Thymus (tissue), 11 donors: ENCODE data around the gene KLF13. TPM values are rescaled to one million over a fixed set of nuclear protein-coding genes. Genes with fewer than 3 reads are reported as not detected.
A peak's percentile ranks its signal among the peaks of the same experiment; 100 is the strongest.

ENCODE experiments used
- DNase-seq, 9 donors: peaks; one replicate each; pipeline ENCODE4 v3.0.0-alpha.2; 2013; ENCODE audit warnings: low spot score in 9 of 9, low read depth in 6 of 9, missing footprints in 1 of 9
- H3K27ac ChIP-seq, 2 donors: one replicate each; pipeline ENCODE4 v1.5.1; 2013; ENCODE audit warnings: control low read depth in 1 of 2, low read depth in 1 of 2, low read length in 1 of 2, mild to moderate bottlenecking in 1 of 2, moderate library complexity in 1 of 2
- H3K27me3 ChIP-seq, 2 donors: one replicate each; pipeline ENCODE4 v1.5.1; 2013; ENCODE audit warnings: low read length in 1 of 2; ENCODE audit not compliant: control insufficient read depth in 2 of 2, insufficient read depth in 1 of 2
- H3K36me3 ChIP-seq, 2 donors: one replicate each; pipeline ENCODE4 v1.5.1; 2013; ENCODE audit warnings: low read length in 1 of 2, mild to moderate bottlenecking in 1 of 2, moderate library complexity in 1 of 2; ENCODE audit not compliant: control insufficient read depth in 2 of 2, insufficient read depth in 2 of 2
- H3K4me1 ChIP-seq, 2 donors: one replicate each; pipeline ENCODE4 v1.5.1; 2013; ENCODE audit warnings: low read length in 2 of 2; ENCODE audit not compliant: control insufficient read depth in 2 of 2, insufficient read depth in 2 of 2
- H3K4me3 ChIP-seq, 2 donors: one replicate each; pipeline ENCODE4 v1.5.1; 2013; ENCODE audit warnings: low read length in 2 of 2, control low read depth in 1 of 2, mild to moderate bottlenecking in 1 of 2
- H3K9me3 ChIP-seq, 2 donors: one replicate each; pipeline ENCODE4 v1.5.1; 2013; ENCODE audit warnings: low read length in 1 of 2, mild to moderate bottlenecking in 1 of 2; ENCODE audit not compliant: control insufficient read depth in 2 of 2, insufficient read depth in 1 of 2
- WGBS: extraction: QIAGEN DNeasy Blood & Tissue Kit; methylation state at CpG from one replicate; pipeline ENCODE4 v1.1.7; 2013; 5-methylcytosine and 5-hydroxymethylcytosine counted together
- polyA plus RNA-seq: library from polyadenylated mRNA; stranded (reverse); fragments of 200-250 nt; gene quantifications from one replicate; pipeline ENCODE4 v1.2.3, GENCODE V29; 2013
- total RNA-seq: library from RNA; stranded (reverse); fragments of 120-200 nt; gene quantifications from one replicate; pipeline ENCODE4 v1.2.4, GENCODE V29; 2013
- donor health status: healthy.

Gene KLF13
- total and polyA plus RNA-seq, 2 donors, result 107 to 158 TPM

DNA sequence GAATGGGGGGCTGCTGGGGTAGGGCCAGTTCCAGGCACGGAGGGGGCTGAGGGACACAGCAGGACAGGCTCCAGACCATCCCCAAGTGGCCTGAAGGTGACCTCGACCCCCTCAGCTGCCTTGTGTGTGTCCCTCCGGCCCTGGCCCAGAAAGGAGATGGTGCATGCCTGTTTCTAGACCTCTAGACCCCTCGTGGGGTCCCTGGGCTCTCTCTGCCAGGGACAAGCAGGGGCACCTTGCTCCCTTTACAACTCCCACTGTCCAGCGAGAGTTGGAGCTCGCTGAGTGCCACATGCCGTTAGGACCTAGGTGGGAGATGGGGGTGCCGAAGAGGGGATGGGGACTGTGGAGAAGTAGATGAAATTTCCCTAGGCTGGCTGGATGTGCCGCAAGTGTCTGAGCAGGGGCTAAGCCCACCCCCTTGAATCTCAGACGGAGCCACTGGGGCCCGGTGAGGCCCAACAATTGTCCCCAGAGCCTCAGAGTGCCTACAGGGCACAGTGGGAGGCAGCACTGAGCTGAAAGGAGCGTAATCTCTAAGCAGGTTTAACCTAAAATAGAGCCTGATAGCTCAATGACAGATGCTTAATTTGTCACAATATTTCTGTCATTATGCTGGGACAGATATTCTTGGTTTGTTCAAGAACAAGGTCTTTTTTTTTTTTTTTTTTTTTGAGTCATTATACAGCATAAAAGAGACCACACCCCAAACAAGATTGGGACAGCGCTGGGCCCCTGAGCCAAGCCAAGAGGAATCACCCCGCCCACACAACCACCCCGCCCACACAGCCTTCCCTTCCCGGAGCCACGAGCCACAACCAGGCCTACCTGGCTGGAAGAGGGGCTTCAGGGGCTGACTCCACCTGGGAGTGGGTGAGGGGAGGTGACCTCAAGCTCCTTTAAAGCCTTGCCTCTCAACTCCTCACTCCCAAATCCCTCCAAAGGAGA is 23.6 kb upstream of the KLF13 start:
- Histone ChIP-seq H3K4me3 (peak overlapping the region in 1 of 2 donors; percentile 8), H3K27ac (peak overlapping the region; percentile 90 to 98), H3K9me3 (peaks cover 0 to 6% of the 10 kb centered on the region in 2 donors), H3K4me1 (peaks cover 88 to 100% of the 10 kb centered on the region in 2 donors), H3K27me3 (no peaks in the 10 kb centered on the region), H3K36me3 (peaks cover 0 to 4% of the 10 kb centered on the region in 2 donors)
- WGBS, result 80% methylated on average over 17 of the region's 17 CpGs
- peak in 1 of 9 donors; percentile 65 for DNase-seq

DNA sequence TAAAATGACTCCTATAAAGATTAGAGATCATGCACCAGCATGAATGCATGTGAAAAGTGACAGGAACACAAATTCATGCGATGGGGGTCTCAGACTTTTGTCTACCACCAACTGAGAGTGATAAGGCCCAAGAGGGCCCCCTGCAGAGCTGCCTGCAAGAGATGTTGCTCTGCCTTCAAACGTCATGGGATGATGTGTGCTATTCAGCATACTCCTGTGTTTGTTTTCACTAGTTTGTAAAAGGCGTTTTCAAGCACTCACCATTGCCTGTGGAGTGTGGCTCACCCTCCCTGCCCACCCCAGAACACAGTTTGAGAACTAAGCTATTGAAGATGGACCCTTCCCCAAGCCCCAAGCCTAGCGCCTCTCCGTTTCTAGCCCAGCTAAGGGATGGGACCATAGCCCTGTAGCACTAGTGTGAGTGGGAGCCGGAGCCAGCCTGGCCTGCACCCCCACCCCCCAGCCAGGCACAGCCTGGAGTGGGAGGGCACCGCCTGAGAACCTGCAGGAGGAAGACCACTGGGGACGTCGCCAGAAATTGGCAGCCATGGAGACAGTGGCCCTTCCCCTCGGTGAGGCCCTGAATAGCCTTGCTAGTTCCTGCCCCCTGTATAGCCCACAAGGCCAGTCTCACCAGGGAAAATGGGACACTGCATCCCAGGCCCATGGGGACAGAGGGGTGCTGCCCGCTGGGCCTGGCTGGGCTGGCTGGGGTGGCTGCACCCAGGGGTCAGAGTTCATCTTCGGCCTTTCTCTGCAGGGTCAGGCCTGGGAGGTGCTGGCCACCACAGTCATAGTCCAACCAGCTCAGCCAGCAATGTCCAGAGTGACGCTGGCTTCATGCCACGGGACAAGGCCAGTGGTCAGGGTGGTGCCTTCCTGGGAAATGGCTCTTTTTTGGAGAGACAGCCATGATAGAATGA is 22.6 kb upstream of the KLF13 start:
- H3K27me3 ChIP-seq, result no peaks in the 10 kb centered on the region
- peaks cover 0 to 2% of the 10 kb centered on the region in 2 donors for H3K9me3 ChIP-seq
- peak overlapping the region; percentile 90 to 98 for H3K27ac ChIP-seq
- 88% methylated on average over 14 of the region's 14 CpGs for WGBS
- peaks cover 0 to 4% of the 10 kb centered on the region in 2 donors for H3K36me3 ChIP-seq
- peak in 4 of 9 donors; percentile 48 to 88 (median 66) for DNase-seq
- peak overlapping the region in 1 of 2 donors; percentile 8 for H3K4me3 ChIP-seq
- H3K4me1 ChIP-seq, result peaks cover 86 to 100% of the 10 kb centered on the region in 2 donors

DNA sequence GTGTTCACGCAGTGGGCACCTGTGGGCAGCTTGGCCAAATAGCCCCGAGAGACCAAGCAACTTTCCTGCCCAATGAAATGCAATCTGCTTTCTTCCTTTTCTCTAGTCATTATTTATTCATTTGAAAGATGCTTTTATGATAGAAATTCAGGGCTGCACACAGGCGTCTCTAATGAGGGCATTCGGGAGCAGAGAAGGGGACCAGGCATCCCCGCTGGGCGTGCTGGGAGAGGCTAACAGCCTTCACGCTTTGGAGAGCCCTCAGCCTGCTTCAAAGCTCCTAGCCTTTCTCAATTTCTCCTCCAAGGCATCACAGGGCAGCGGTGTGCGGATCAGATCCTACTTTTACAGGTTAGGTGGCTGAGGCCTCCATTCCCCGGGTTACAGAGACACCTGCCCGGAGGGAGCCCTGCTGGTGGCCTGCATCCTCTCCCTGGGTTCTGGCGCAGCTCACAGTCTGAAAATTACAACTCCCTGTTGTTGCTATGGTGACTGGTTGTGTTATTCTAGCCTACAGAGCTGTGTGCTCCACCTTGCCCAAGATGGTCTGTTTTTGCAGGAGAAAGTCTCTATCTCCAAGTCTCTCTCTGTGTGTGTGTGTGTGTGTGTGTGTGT is 21.8 kb upstream of the KLF13 start:
- WGBS, result 92% methylated on average over 12 of the region's 12 CpGs
- DNase-seq, result peak in 3 of 9 donors; percentile 62 to 86 (median 70)
- Histone ChIP-seq H3K4me3 (no peak overlapping the region), H3K36me3 (peaks cover 0 to 4% of the 10 kb centered on the region in 2 donors), H3K4me1 (peaks cover 88 to 100% of the 10 kb centered on the region in 2 donors), H3K9me3 (peaks cover 0 to 2% of the 10 kb centered on the region in 2 donors), H3K27ac (peak overlapping the region; percentile 64 to 98), H3K27me3 (no peaks in the 10 kb centered on the region)

DNA sequence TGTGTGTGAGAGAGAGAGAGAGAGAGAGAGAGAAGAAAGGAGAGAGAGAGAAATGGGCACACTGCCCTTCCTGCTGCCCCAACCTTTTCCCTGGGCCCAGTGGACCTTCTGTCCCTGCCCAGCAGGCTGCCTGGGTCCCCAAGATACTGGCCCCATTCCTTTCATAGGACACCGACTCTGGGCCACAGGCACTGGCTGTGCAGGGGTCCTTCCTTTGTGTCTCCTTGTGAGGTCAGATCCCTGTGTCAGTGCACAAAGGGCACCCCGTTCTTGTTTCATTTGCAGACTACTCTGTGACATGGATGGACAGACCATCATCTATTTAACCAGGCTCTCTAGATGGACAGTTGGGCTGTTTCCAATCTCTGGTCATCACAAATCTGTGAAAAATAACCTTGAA is 21.3 kb upstream of the KLF13 start:
- peaks cover 0 to 4% of the 10 kb centered on the region in 2 donors for H3K36me3 ChIP-seq
- peaks cover 0 to 2% of the 10 kb centered on the region in 2 donors for H3K9me3 ChIP-seq
- peaks cover 88 to 100% of the 10 kb centered on the region in 2 donors for H3K4me1 ChIP-seq
- no peaks in the 10 kb centered on the region for H3K27me3 ChIP-seq
- no peak for DNase-seq
- H3K4me3 ChIP-seq, result no peak overlapping the region
- 98% methylated on average over 2 of the region's 2 CpGs for WGBS
- H3K27ac ChIP-seq, result peak overlapping the region; percentile 6 to 98

DNA sequence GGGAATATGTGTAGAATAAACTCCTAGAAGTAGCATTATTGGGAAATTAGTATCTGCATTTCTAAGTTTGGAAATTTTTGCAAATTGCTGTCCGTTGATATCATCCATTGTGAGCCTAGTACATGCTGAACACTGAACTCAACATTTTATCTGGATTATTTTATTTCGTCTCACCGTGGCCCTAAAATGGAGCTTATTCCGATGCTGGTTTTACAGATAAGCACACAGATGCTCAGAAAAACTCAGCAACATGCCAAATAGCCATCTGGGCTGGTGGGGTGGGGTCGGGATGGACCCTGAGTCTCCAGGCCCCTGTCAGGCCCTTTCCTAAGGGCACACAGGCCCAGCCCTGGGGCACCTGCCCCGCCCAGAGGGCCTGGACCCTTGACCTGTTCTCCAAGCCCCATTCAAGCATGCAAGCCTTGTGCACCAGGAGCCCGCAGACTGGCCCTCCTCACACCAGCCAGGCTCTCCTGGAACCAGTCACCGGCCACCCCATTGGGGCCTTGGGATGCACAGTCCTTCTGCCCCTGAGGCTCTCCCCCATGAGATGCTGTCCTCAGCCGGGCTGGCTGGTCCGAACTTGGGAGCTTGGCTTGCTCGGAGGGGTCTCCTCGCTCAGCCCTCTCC is 20.7 kb upstream of the KLF13 start:
- peaks cover 87 to 98% of the 10 kb centered on the region in 2 donors for H3K4me1 ChIP-seq
- H3K9me3 ChIP-seq, result peaks cover 0 to 2% of the 10 kb centered on the region in 2 donors
- DNase-seq, result no peak
- WGBS, result 96% methylated on average over 12 of the region's 12 CpGs
- H3K27ac ChIP-seq, result peak overlapping the region; percentile 61 to 98
- H3K27me3 ChIP-seq, result no peaks in the 10 kb centered on the region
- H3K4me3 ChIP-seq, result no peak overlapping the region
- peaks cover 0 to 4% of the 10 kb centered on the region in 2 donors for H3K36me3 ChIP-seq

DNA sequence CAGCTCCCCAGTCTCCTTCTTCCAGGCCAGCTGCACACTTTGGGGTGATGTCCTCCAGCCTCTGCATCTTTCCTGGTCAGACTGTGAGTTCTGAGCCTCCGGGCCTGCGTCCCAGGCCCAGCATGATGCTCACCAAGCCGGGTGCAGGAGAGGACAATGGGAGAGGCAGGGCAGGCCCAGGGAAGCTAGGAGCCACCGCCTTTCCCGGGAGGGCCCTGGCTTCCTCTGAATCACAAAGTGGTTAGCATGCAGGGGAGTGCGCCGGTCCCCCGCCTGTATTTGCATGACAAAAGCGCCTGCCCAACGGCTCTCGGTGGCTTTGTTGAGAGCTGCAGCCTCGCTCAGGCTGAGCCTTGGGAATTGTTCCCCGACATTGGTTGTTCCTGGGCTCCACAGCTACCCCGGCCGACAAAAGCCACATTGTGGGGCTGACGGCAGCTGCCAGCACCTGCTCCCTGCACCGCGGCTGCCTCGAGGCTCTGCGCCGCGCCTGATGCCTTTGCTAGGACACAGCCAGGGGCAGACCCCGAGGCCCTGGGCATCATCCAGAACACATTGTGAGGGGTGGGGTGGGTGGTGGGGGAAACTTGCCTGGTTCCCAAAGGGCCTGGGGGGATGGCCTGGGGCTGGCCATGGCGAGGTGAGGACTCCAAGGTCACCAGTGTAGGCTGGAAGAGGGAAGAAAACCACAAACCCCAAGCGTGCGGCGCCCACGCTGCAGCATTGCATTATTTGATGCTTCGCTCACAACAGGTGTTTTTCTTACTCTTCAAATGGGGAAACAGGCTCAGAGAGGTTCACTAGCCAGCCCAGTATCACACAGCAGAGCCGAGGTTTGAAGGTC is 20.0 kb upstream of the KLF13 start:
- Histone ChIP-seq H3K4me1 (peaks cover 88 to 98% of the 10 kb centered on the region in 2 donors), H3K9me3 (peaks cover 0 to 2% of the 10 kb centered on the region in 2 donors), H3K27ac (peak overlapping the region; percentile 84 to 98), H3K4me3 (peak overlapping the region; percentile 35 to 37), H3K36me3 (peaks cover 0 to 4% of the 10 kb centered on the region in 2 donors), H3K27me3 (no peaks in the 10 kb centered on the region)
- 41% methylated on average over 30 of the region's 30 CpGs for WGBS
- peak in 3 of 9 donors; percentile 48 to 85 (median 65) for DNase-seq

DNA sequence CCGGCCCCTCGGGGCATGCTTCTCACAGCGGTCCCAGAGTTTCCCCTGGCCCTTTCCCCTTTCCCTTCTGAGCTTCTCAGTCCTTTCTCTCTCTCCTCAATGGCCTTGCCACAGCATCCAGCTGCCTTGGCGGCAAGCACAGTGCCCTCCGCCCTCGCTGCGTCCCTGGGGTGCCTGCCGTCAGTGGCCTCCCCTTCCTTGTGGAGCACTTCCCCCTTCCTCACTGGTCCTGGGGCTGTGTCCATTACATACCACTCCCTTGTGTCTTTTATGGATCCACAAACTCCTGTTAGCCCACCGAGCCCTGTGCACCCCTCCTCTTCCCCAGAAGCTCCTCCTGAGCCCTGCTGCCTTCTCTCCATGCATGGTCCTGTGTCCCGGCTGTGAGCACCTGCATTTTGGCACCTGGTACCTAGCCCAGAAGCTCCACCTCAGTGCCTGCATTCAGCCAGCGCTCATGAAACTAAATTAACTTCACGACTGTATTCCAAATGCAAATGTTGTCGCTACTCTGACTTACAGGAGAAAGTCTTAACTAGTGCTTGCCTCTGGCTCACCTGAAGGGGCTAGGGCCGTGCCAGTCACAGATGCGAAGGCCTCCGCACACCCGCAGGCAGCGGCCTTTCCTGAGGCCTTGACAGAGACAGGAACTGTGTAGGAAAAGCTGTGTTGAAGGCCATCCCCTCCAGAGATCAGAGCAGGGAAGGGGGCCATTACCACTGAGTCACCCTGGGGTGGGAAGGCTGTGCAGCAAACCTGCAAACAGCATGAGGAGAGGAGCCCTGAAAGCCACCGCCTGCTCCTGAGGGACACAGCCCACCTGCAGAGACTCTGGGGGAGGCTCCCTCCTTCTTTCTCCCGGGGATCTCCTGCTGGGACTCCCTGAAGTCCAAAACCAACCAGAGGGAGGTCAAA is 19.1 kb upstream of the KLF13 start:
- WGBS, result 75% methylated on average over 20 of the region's 20 CpGs
- Histone ChIP-seq H3K9me3 (peaks cover 0 to 5% of the 10 kb centered on the region in 2 donors), H3K4me3 (peak overlapping the region; percentile 37 to 41), H3K4me1 (peaks cover 89 to 98% of the 10 kb centered on the region in 2 donors), H3K36me3 (peaks cover 0 to 4% of the 10 kb centered on the region in 2 donors), H3K27ac (peak overlapping the region; percentile 84 to 98), H3K27me3 (no peaks in the 10 kb centered on the region)
- DNase-seq, result peak in 1 of 9 donors; percentile 63
